Karpas-422 (cell line): ENCODE measurements around the gene TRA2A. TPM values are rescaled to one million over a fixed set of nuclear protein-coding genes. Genes with fewer than 3 reads are reported as not detected.
"Not testable (repeated sequence)": the region's sequence is repeated elsewhere in the genome, so short reads cannot be mapped to it uniquely, and the experiment has no call there.

Source experiments
- DNase-seq: peaks from one replicate; pipeline ENCODE4 v3.0.0-alpha.2; 2015
- H2AFZ ChIP-seq: fragments of 200-600 bp; sonication (generic); 2 replicates; pipeline ENCODE4 v1.6.1; 2014; ENCODE audit warnings: antibody characterized with exemption, low read length, mixed read lengths
- H3K27ac ChIP-seq: fragments of 200-600 bp; sonication (generic); 2 replicates; pipeline ENCODE4 v1.5.1; 2014; ENCODE audit warnings: mild to moderate bottlenecking, low read length, moderate library complexity
- H3K27me3 ChIP-seq: fragments of 200-600 bp; sonication (generic); 2 replicates; pipeline ENCODE4 v1.6.1; 2014; ENCODE audit warnings: low read length, mixed read lengths
- H3K36me3 ChIP-seq: fragments of 200-600 bp; sonication (generic); 2 replicates; pipeline ENCODE4 v1.6.1; 2014; ENCODE audit warnings: low read length, mixed read lengths; ENCODE audit not compliant: insufficient read depth
- H3K4me1 ChIP-seq: fragments of 200-600 bp; sonication (generic); 2 replicates; pipeline ENCODE4 v1.6.1; 2014; ENCODE audit warnings: mild to moderate bottlenecking, low read length, mixed read lengths
- H3K4me2 ChIP-seq: fragments of 200-600 bp; sonication (generic); 2 replicates; pipeline ENCODE4 v1.6.1; 2014; ENCODE audit warnings: low read length, low read depth, mild to moderate bottlenecking; ENCODE audit not compliant: poor library complexity, severe bottlenecking
- H3K4me3 ChIP-seq: fragments of 200-600 bp; sonication (generic); 2 replicates; pipeline ENCODE4 v1.5.1; 2014; ENCODE audit warnings: mild to moderate bottlenecking, antibody characterized with exemption, low read length, mixed read lengths
- H3K79me2 ChIP-seq: fragments of 200-600 bp; sonication (generic); 2 replicates; pipeline ENCODE4 v1.6.1; 2014; ENCODE audit warnings: mild to moderate bottlenecking, low read length, mixed read lengths
- H3K9ac ChIP-seq: fragments of 200-600 bp; sonication (generic); 2 replicates; pipeline ENCODE4 v1.6.0; 2014; ENCODE audit warnings: low read length
- H3K9me2 ChIP-seq: fragments of 200-600 bp; sonication (generic), shearing (Covaris generic); replicated peaks from 2 replicates; pipeline ENCODE4 v1.6.0; 2014; ENCODE audit warnings: mild to moderate bottlenecking, low read length, moderate library complexity; ENCODE audit not compliant: insufficient read depth
- H3K9me3 ChIP-seq: fragments of 300-700, 200-600 bp; sonication (generic); 2 replicates; pipeline ENCODE4 v1.6.1; 2014; ENCODE audit warnings: low read length, mixed read lengths
- H4K20me1 ChIP-seq: fragments of 200-600 bp; sonication (generic); 2 replicates; pipeline ENCODE4 v1.6.1; 2014; ENCODE audit warnings: mild to moderate bottlenecking, antibody characterized with exemption, low read length, low read depth; ENCODE audit not compliant: insufficient read depth
- total RNA-seq: library from RNA; depleted of rRNA; stranded (reverse); fragments of >200 nt; shearing (Covaris generic); gene quantifications from 2 replicates; pipeline ENCODE4 v1.2.3, GENCODE V29; 2014; ENCODE audit warnings: low replicate concordance

TRA2A gene
- total RNA-seq, 1 experiment from 2014 or later: 34.5 TPM

DNA sequence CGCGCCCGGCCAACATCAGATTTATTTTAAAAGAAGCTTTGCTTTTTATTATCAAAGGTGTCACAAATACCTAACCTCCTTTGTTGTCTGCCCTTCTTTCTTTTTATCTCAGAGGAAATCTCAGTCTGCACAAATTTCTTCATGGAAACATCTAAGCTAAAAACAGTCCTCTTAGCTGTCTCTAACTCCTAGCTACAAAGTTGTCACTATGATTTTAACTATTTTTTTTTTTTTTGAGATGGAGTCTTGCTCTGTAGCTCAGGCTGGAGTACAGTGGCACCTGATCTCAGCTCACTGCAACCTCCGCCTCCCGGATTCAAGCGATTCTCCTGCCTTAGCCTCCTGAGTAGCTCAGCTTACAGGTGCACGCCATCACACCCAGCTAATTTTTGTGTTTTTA, 7.3 kb downstream of the TRA2A start:
- H3K4me1 ChIP-seq: peaks cover 37% of the 10 kb centered on the region
- H2AFZ ChIP-seq: no peak overlapping the region
- H3K4me2 ChIP-seq: no peak overlapping the region
- H3K27ac ChIP-seq: no peak overlapping the region
- no peaks in the 10 kb centered on the region for H3K27me3 ChIP-seq
- H3K9me3 ChIP-seq: no peaks in the 10 kb centered on the region
- no peak overlapping the region for H3K4me3 ChIP-seq
- H3K9me2 ChIP-seq: no peaks in the 10 kb centered on the region
- no peak overlapping the region for H3K9ac ChIP-seq
- peak; percentile 24 for DNase-seq
- peaks cover 99% of the 10 kb centered on the region for H3K79me2 ChIP-seq
- H3K36me3 ChIP-seq: peaks cover 58% of the 10 kb centered on the region
- peaks cover 64% of the 10 kb centered on the region for H4K20me1 ChIP-seq

DNA sequence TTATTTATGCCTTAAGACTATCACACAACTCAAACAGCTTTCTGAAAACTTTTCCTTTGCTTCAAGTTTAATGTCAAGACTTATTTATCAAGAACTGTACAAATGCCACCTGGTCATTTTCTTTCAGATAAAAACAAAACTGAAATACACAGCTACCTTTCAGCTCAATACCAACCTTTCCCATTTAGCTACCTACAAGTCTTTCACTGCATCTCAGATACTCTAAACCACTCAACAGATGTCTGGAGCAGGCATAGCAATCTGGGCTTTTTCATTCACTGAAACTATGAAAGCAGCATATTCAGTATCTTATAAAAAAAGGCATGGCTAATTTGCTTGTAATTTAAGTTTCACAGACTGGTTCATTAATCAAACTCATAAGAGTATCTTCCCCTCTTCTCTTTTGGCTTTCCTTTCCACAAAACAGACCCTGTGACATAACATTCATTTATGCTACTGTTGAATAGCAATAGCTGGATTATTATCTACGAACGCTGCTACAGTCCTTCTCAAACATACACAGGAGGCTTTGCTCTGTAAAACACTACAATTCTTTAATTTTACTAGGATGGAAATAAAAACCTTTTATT, 8.2 kb downstream of the TRA2A start:
- peaks cover 58% of the 10 kb centered on the region for H4K20me1 ChIP-seq
- H3K9ac ChIP-seq: no peak overlapping the region
- no peak overlapping the region for H3K4me2 ChIP-seq
- DNase-seq: peak; percentile 36
- H3K4me3 ChIP-seq: no peak overlapping the region
- H3K4me1 ChIP-seq: peaks cover 28% of the 10 kb centered on the region
- no peaks in the 10 kb centered on the region for H3K9me2 ChIP-seq
- H3K27me3 ChIP-seq: no peaks in the 10 kb centered on the region
- peaks cover 99% of the 10 kb centered on the region for H3K79me2 ChIP-seq
- peaks cover 61% of the 10 kb centered on the region for H3K36me3 ChIP-seq
- H3K9me3 ChIP-seq: no peaks in the 10 kb centered on the region
- no peak overlapping the region for H3K27ac ChIP-seq
- no peak overlapping the region for H2AFZ ChIP-seq

DNA sequence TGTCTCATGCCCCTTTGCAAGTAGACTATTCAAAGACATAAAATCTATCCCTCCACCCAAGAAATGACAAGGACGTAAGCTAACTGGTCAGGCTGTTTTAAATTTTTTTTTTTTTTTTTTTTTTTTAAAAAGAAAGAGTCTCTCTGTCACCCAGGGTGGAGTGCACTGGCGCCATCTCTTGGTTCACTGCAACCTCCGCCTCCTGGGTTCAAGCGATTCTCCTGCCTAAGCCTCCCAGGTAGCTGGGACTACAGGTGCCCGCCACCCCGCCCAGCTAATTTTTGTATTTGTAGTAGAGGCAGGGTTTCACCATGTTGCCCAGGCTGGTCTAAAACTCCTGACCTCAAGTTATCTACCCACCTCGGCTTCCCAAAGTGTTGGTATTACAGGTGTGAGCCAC, 11.2 kb downstream of the TRA2A start:
- no peak overlapping the region for H3K27ac ChIP-seq
- H3K4me2 ChIP-seq: no peak overlapping the region
- no peak overlapping the region for H3K9ac ChIP-seq
- H3K36me3 ChIP-seq: peaks cover 67% of the 10 kb centered on the region
- no peak overlapping the region for H2AFZ ChIP-seq
- H3K4me1 ChIP-seq: peaks cover 7% of the 10 kb centered on the region; the same call in 1 of the 2 replicates
- H3K4me3 ChIP-seq: no peak overlapping the region
- H3K27me3 ChIP-seq: no peaks in the 10 kb centered on the region
- no peak for DNase-seq
- H4K20me1 ChIP-seq: peaks cover 39% of the 10 kb centered on the region
- no peaks in the 10 kb centered on the region for H3K9me3 ChIP-seq
- H3K79me2 ChIP-seq: peaks cover 95% of the 10 kb centered on the region
- no peaks in the 10 kb centered on the region for H3K9me2 ChIP-seq

DNA sequence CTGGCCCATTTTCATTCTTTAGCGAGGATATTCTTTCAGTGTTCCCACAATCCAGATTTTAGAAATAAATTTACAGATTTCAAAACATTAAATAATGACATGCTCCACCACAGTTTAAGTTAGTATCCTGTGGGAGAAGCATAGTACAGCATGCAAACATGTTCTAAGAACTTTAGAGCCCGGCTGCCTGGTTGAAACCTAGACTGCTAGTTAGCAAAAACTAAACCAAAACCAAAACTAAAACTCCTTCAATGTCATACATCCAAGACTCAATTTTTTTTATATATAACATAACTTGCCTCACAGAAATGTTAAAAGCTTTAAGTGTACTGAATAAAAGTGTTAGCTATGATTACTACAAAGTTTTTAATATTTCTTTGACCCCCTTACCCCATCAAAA, 17.0 kb downstream of the TRA2A start:
- Histone ChIP-seq H3K4me3 (no peak overlapping the region), H3K9me2 (no peaks in the 10 kb centered on the region), H3K27ac (no peak overlapping the region), H3K27me3 (no peaks in the 10 kb centered on the region), H4K20me1 (peaks cover 7% of the 10 kb centered on the region; the same call in 1 of the 2 replicates), H3K9ac (no peak overlapping the region), H2AFZ (no peak overlapping the region), H3K79me2 (peaks cover 80% of the 10 kb centered on the region), H3K9me3 (no peaks in the 10 kb centered on the region), H3K4me1 (no peaks in the 10 kb centered on the region), H3K4me2 (no peak overlapping the region), H3K36me3 (peaks cover 54% of the 10 kb centered on the region)
- no peak for DNase-seq

DNA sequence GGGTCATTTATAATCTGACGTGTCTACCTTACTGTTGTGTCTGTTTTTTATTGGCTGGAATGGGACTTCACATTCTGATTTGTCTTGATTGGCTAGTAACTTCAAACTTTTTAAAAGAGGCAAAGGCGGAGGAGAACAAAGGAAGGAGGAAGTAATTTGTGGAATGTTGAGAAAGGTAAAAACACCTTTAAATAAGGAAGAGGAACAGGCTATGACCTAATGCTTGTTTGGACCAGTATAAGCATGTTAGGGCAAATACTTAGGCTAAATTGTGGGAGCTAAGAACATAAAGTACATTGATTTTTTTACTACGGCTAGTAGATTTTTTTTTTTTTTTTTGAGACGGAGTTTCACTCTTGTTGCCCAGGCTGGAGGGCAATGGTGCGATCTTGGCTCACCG, 18.0 kb downstream of the TRA2A start:
- not testable (repeated sequence) for H3K4me3 ChIP-seq, H3K9ac ChIP-seq, H3K27ac ChIP-seq, H3K4me2 ChIP-seq, H2AFZ ChIP-seq, DNase-seq, H3K9me3 ChIP-seq, H3K4me1 ChIP-seq, H3K27me3 ChIP-seq, H3K9me2 ChIP-seq
- peaks cover 53% of the 10 kb centered on the region for H3K36me3 ChIP-seq
- peaks cover 13% of the 10 kb centered on the region; the same call in 1 of the 2 replicates for H4K20me1 ChIP-seq
- H3K79me2 ChIP-seq: peaks cover 78% of the 10 kb centered on the region

DNA sequence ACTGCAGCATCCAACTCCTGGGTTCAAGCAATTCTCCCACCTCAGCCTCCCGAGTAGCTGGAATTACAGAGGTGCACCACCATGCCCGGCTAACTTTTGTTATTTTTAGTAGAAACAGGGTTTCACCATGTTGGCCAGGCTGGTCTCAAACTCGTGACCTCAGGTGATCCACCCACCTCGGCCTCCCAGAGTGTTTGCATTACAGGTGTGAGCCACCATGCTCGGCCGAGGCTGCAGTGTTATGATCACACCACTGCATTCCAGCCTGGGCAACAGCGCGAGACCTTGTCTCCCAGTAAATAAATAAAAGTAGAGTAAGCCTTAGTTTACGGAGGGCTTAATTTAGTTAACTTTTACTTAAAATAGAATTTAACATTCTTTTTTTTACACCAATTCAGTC, 37.8 kb downstream of the TRA2A start:
- Histone ChIP-seq H3K9ac (no peak overlapping the region), H3K9me3 (no peaks in the 10 kb centered on the region), H4K20me1 (no peaks in the 10 kb centered on the region), H3K36me3 (no peaks in the 10 kb centered on the region), H3K4me1 (peaks cover 11% of the 10 kb centered on the region), H3K4me2 (no peak overlapping the region), H3K27me3 (no peaks in the 10 kb centered on the region), H3K4me3 (no peak overlapping the region), H3K9me2 (no peaks in the 10 kb centered on the region), H3K27ac (no peak overlapping the region), H3K79me2 (no peaks in the 10 kb centered on the region), H2AFZ (no peak overlapping the region)
- DNase-seq: no peak

DNA sequence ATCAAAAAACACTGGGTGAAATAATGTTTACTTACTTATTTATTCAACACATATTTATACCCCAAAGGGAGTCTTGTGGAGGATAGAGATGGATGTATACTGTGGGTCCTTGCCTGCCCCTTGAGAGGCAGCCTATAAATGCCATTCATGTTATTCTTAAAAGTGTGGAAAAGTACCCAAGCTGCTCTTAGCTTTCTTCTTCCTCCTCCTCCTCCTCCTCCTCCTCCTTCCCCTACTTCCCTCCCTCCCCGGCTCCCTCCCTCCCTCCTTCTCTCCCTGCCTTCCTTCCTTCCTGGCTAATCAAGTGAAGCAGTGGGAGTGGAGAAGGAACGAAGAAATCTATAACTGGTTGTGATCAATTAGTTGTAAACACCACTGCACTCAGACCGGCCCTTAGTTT, 40.3 kb downstream of the TRA2A start:
- Histone ChIP-seq H3K27ac (peak overlapping the region; percentile 73; the same call in 1 of the 2 replicates), H3K4me1 (peaks cover 11% of the 10 kb centered on the region), H3K36me3 (no peaks in the 10 kb centered on the region), H3K9me3 (no peaks in the 10 kb centered on the region), H3K4me2 (peak overlapping the region; percentile 62), H3K9me2 (no peaks in the 10 kb centered on the region), H2AFZ (no peak overlapping the region), H3K79me2 (no peaks in the 10 kb centered on the region), H3K27me3 (no peaks in the 10 kb centered on the region), H4K20me1 (no peaks in the 10 kb centered on the region), H3K4me3 (peak overlapping the region; percentile 66), H3K9ac (peak overlapping the region; percentile 77)
- no peak for DNase-seq

DNA sequence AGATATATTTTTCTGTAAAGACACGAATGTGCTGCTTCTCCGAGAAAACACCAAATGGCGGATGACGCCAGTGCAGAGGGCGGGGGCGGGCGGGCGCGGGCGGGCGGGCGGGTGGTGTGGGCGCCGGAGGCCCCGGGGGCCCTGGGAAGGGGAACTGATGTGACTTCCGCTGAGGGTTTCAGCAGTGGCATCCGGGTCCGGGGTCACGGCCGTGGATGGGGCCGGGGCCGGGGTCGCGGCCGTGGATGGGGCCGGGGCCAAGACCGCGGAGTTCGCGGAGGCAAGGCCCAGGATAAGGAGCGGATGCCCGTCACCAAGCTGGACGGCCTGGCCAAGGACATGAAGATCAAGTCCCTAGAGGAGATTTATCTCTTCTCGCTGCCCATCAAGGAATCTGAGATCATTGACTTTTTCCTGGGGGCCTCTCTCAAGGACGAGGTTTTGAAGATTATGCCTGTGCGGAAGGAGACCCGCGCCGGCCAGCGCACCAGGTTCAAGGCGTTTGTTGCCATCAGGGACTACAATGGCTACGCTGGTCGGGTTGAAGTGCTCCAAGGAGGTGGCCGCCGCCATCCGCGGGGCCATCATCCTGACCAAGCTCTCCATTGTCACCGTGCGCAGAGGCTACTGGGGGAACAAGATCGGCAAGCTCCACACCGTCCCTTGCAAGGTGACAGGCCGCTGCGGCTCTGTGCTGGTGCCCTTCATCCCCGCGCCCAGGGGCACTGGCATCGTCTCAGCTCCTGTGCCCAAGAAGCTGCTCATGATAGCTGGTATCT, 41.2 kb downstream of the TRA2A start:
- H3K9me3 ChIP-seq: no peaks in the 10 kb centered on the region
- H3K36me3 ChIP-seq: no peaks in the 10 kb centered on the region
- peak overlapping the region; percentile 77 for H3K9ac ChIP-seq
- peak overlapping the region; percentile 80 for H3K27ac ChIP-seq
- no peaks in the 10 kb centered on the region for H4K20me1 ChIP-seq
- H3K4me1 ChIP-seq: peaks cover 11% of the 10 kb centered on the region
- peak; percentile 82 for DNase-seq
- H3K79me2 ChIP-seq: no peaks in the 10 kb centered on the region
- peak overlapping the region; percentile 67; the same call in 1 of the 2 replicates for H2AFZ ChIP-seq
- no peaks in the 10 kb centered on the region for H3K9me2 ChIP-seq
- H3K27me3 ChIP-seq: no peaks in the 10 kb centered on the region
- peak overlapping the region; percentile 82 for H3K4me2 ChIP-seq
- peak overlapping the region; percentile 66 for H3K4me3 ChIP-seq
